Neural cell (in vitro differentiated cells): ENCODE measurements around the gene KLHDC4.

Experiments
- EP300 ChIP-seq: fragments of 450-650 bp; conservative IDR thresholded peaks from 2 replicates; pipeline ENCODE4 v1.6.1; 2014; ENCODE audit warnings: antibody characterized with exemption, mild to moderate bottlenecking, moderate library complexity; ENCODE audit not compliant: poor library complexity, severe bottlenecking
- EZH2 ChIP-seq: fragments of 200-600, 300-800 bp; shearing (Covaris generic), sonication (generic); IDR thresholded peaks from 2 replicates; pipeline ENCODE4 v1.6.1; 2014; ENCODE audit warnings: antibody characterized with exemption, low read length, borderline replicate concordance, mild to moderate bottlenecking; ENCODE audit not compliant: insufficient read depth, poor library complexity, severe bottlenecking

DNA sequence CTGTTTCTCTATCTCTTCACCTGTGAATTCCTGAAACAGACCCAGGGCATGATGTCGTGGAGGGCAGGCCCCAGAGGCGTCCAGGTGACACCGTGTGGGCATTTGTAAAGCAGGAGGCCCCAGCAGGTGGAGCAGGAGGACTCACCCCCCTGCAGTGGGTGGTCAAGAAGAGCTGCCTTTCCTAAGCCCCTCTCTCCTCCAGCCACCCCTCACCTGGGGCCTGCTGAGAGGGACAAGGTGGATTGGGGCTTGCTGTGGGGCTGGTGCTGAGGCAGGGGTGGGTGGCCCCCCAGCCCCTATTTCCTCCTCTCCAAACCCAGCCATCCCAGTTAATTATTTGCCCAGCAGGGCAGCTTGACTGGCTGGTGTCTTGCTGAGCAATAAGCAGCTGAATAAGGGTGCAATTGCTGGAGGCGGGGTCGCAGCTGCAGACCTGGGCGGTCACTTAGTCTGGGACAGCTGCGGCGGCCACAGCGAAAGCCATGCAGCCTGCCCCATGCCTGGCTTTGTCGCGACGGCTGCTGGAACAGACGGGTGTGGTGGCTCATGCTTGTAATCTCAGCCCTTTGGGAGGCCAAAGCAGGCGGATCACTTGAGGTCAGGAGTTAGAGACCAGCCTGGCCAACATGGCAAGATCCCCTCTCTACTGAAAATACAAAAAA lies 107.1 kb downstream of the KLHDC4 start:
- TF ChIP-seq EP300 (no peak), EZH2 (no peak)
